H9 (cell line): ENCODE data around the gene XCR1. TPM values are rescaled to one million over a fixed set of nuclear protein-coding genes. Genes with fewer than 3 reads are reported as not detected.
A peak's percentile ranks its signal among the peaks of the same experiment; 100 is the strongest.

Experiments
- DNase-seq: peaks from one replicate; pipeline ENCODE4 v3.0.0-alpha.2; 2017
- H2AFZ ChIP-seq: one replicate; pipeline ENCODE4 v1.6.1; 2013; ENCODE audit warnings: mild to moderate bottlenecking, low read length, control low read depth, moderate library complexity
- H2AK5ac ChIP-seq: 2 replicates; pipeline ENCODE4 v1.6.1; 2013; ENCODE audit warnings: low read length, control low read depth, mixed read lengths; ENCODE audit not compliant: insufficient read length
- H2BK120ac ChIP-seq: one replicate; pipeline ENCODE4 v1.6.1; 2013; ENCODE audit warnings: low read depth, mild to moderate bottlenecking, low read length, control low read depth, inconsistent platforms; ENCODE audit not compliant: poor library complexity, severe bottlenecking
- H2BK12ac ChIP-seq: 2 replicates; pipeline ENCODE4 v1.6.1; 2013; ENCODE audit warnings: low read length, control low read depth, mixed read lengths, low read depth; ENCODE audit not compliant: insufficient read length
- H2BK15ac ChIP-seq: 2 replicates; pipeline ENCODE4 v1.6.1; 2013; ENCODE audit warnings: low read depth, low read length, control low read depth
- H2BK20ac ChIP-seq: one replicate; pipeline ENCODE4 v1.6.1; 2013; ENCODE audit warnings: low read depth, mild to moderate bottlenecking, low read length, control low read depth, inconsistent platforms; ENCODE audit not compliant: poor library complexity, severe bottlenecking
- H2BK5ac ChIP-seq: 2 replicates; pipeline ENCODE4 v1.6.1; 2013; ENCODE audit warnings: low read length, control low read depth, mixed read lengths; ENCODE audit not compliant: insufficient read length
- H3K14ac ChIP-seq: 2 replicates; pipeline ENCODE4 v1.6.1; 2013; ENCODE audit warnings: low read length, control low read depth; ENCODE audit not compliant: insufficient read depth
- H3K18ac ChIP-seq: 2 replicates; pipeline ENCODE4 v1.6.1; 2013; ENCODE audit warnings: low read depth, mild to moderate bottlenecking, mixed read lengths, low read length, control low read depth; ENCODE audit not compliant: insufficient read length
- H3K23ac ChIP-seq: 2 replicates; pipeline ENCODE4 v1.6.1; 2013; ENCODE audit warnings: low read length, control low read depth, mixed read lengths, low read depth; ENCODE audit not compliant: insufficient read length
- H3K23me2 ChIP-seq: 2 replicates; pipeline ENCODE4 v1.6.1; 2013; ENCODE audit warnings: low read depth, mild to moderate bottlenecking, mixed read lengths, low read length, control low read depth; ENCODE audit not compliant: insufficient read length, poor library complexity, severe bottlenecking
- H3K27ac ChIP-seq: 2 replicates; pipeline ENCODE4 v1.5.1; 2013; ENCODE audit warnings: low read length, control low read depth, mixed read lengths, low read depth; ENCODE audit not compliant: insufficient read length
- H3K27me3 ChIP-seq: 2 replicates; pipeline ENCODE4 v1.6.1; 2013; ENCODE audit warnings: low read length, control low read depth, inconsistent platforms; ENCODE audit not compliant: insufficient read depth
- H3K4ac ChIP-seq: 2 replicates; pipeline ENCODE4 v1.6.1; 2013; ENCODE audit warnings: low read depth, mild to moderate bottlenecking, control low read depth, inconsistent platforms, low read length, moderate library complexity
- H3K4me1 ChIP-seq: 2 replicates; pipeline ENCODE4 v1.6.1; 2013; ENCODE audit warnings: low read length, control low read depth, inconsistent platforms; ENCODE audit not compliant: insufficient read depth
- H3K4me2 ChIP-seq: 2 replicates; pipeline ENCODE4 v1.6.1; 2013; ENCODE audit warnings: low read length, control low read depth, mixed read lengths; ENCODE audit not compliant: insufficient read length, insufficient read depth
- H3K56ac ChIP-seq: 2 replicates; pipeline ENCODE4 v1.6.1; 2013; ENCODE audit warnings: low read depth, mild to moderate bottlenecking, mixed read lengths, low read length, control low read depth; ENCODE audit not compliant: insufficient read length
- H3K79me1 ChIP-seq: 2 replicates; pipeline ENCODE4 v1.6.1; 2013; ENCODE audit warnings: low read depth, mild to moderate bottlenecking, moderate library complexity, low read length, control low read depth, inconsistent platforms; ENCODE audit not compliant: insufficient read depth, poor library complexity, severe bottlenecking
- H3K79me2 ChIP-seq: 2 replicates; pipeline ENCODE4 v1.6.1; 2013; ENCODE audit warnings: low read length, control low read depth, inconsistent platforms; ENCODE audit not compliant: insufficient read depth
- H3K9ac ChIP-seq: 2 replicates; pipeline ENCODE4 v1.6.1; 2013; ENCODE audit warnings: low read length, control low read depth, mixed read lengths; ENCODE audit not compliant: insufficient read length; ENCODE audit errors: extremely low read depth
- H3K9me3 ChIP-seq: one replicate; pipeline ENCODE4 v1.6.1; 2013; ENCODE audit warnings: low read depth, low read length, inconsistent platforms; ENCODE audit not compliant: control insufficient read depth
- H3T11ph ChIP-seq: one replicate; pipeline ENCODE4 v1.6.1; 2013; ENCODE audit warnings: mild to moderate bottlenecking, low read length, control low read depth, inconsistent platforms
- H4K20me1 ChIP-seq: one replicate; pipeline ENCODE4 v1.6.1; 2013; ENCODE audit not compliant: control insufficient read depth, insufficient read length, insufficient read depth
- H4K5ac ChIP-seq: 2 replicates; pipeline ENCODE4 v1.6.1; 2013; ENCODE audit warnings: low read depth, mild to moderate bottlenecking, mixed read lengths, low read length, control low read depth; ENCODE audit not compliant: insufficient read length
- H4K8ac ChIP-seq: replicated peaks from 2 replicates; pipeline ENCODE4 v1.6.1; 2013; ENCODE audit warnings: low read length, control low read depth, mixed read lengths, low read depth; ENCODE audit not compliant: insufficient read length
- H4K91ac ChIP-seq: 2 replicates; pipeline ENCODE4 v1.6.1; 2013; ENCODE audit warnings: low read depth, mild to moderate bottlenecking, moderate library complexity, mixed read lengths, low read length, control low read depth; ENCODE audit not compliant: insufficient read length
- H3K27ac Mint-ChIP-seq, 3 experiments: 2 replicates in 2 of 3; 3 replicates in 1 of 3; pipeline ENCODE4 v1.8.0; 2020 to 2021; ENCODE audit warnings: mixed read lengths in 3 of 3, mild to moderate bottlenecking in 1 of 3, moderate library complexity in 1 of 3
- H3K27me3 Mint-ChIP-seq: 2 replicates; pipeline ENCODE4 v1.8.0; 2021; ENCODE audit warnings: low read depth, mild to moderate bottlenecking, moderate library complexity, mixed read lengths
- H3K36me3 Mint-ChIP-seq, 3 experiments: 2 replicates in 2 of 3; 3 replicates in 1 of 3; pipeline ENCODE4 v1.8.0; 2020 to 2021; ENCODE audit warnings: low read depth in 3 of 3, mixed read lengths in 3 of 3; ENCODE audit not compliant: insufficient read depth in 1 of 3
- H3K4me1 Mint-ChIP-seq, 2 experiments: 2 replicates each; pipeline ENCODE4 v1.8.0; 2020; ENCODE audit warnings: mixed read lengths in 2 of 2
- H3K4me3 Mint-ChIP-seq, 2 experiments: 2 replicates in 1 of 2; 3 replicates in 1 of 2; pipeline ENCODE4 v1.8.0; 2020 to 2021; ENCODE audit warnings: mild to moderate bottlenecking in 2 of 2, mixed read lengths in 2 of 2, moderate library complexity in 1 of 2
- H3K9me3 Mint-ChIP-seq, 2 experiments: 2 replicates in 1 of 2; 3 replicates in 1 of 2; pipeline ENCODE4 v1.8.0; 2020; ENCODE audit warnings: mild to moderate bottlenecking in 2 of 2, mixed read lengths in 2 of 2, moderate library complexity in 1 of 2
- WGBS: extraction: QIAGEN DNeasy Blood & Tissue Kit; methylation state at CpG from one replicate; pipeline ENCODE4 v1.1.7; 2013; ENCODE audit warnings: missing lambda C conversion rate, low lambda C conversion rate, mixed read lengths; ENCODE audit not compliant: insufficient read length; ENCODE audit errors: extremely low coverage; 5-methylcytosine and 5-hydroxymethylcytosine counted together
- total RNA-seq: library from RNA; stranded (reverse); gene quantifications from 2 replicates; pipeline ENCODE4 v1.2.1, GENCODE V29; 2021
- TF ChIP-seq, protein P1 (sequence below): fragments of 200-600 bp; sonication (generic); conservative IDR thresholded peaks from 3 replicates; pipeline ENCODE4 v1.8.0; 2021; ENCODE audit warnings: antibody characterized with exemption, mild to moderate bottlenecking

Gene XCR1
- total RNA-seq, 1 experiment from 2014 or later: not detected

- Mint-ChIP-seq H3K4me3 (no peak overlapping the region), H3K9me3 (no peaks in the 10 kb centered on the region), H3K27ac (peak overlapping the region in 2 of 3 experiments; percentile 41 to 61; a peak in 1 of 7 replicates), H3K36me3 (peaks cover 16 to 80% (median 74%) of the 10 kb centered on the region in 3 experiments; a peak in 6 of 7 replicates), H3K27me3 (peaks cover 1% of the 10 kb centered on the region; the same call in 1 of the 2 replicates), H3K4me1 (no peaks in the 10 kb centered on the region)
- Histone ChIP-seq H3T11ph (no peak overlapping the region), H4K91ac (no peak overlapping the region), H4K5ac (no peak overlapping the region), H2AFZ (no peak overlapping the region), H2BK12ac (no peak overlapping the region), H3K4me1 (no peaks in the 10 kb centered on the region), H3K9me3 (no peaks in the 10 kb centered on the region), H3K23me2 (no peaks in the 10 kb centered on the region), H2BK20ac (no peak overlapping the region), H3K18ac (no peak overlapping the region), H3K23ac (no peak overlapping the region), H2BK15ac (no peak overlapping the region), H3K14ac (no peak overlapping the region), H2BK120ac (no peak overlapping the region), H3K4ac (no peak overlapping the region), H2AK5ac (no peak overlapping the region), H3K9ac (no peak overlapping the region), H3K4me2 (no peak overlapping the region), H2BK5ac (no peak overlapping the region), H3K79me1 (no peaks in the 10 kb centered on the region), H4K20me1 (no peaks in the 10 kb centered on the region), H3K79me2 (no peaks in the 10 kb centered on the region), H4K8ac (no peak overlapping the region), H3K27ac (no peak overlapping the region), H3K56ac (no peak overlapping the region), H3K27me3 (no peaks in the 10 kb centered on the region)
- no CpG with 5 or more reads among the region's 2 CpGs for WGBS
- no peak for DNase-seq
- TF ChIP-seq, protein P1, sequence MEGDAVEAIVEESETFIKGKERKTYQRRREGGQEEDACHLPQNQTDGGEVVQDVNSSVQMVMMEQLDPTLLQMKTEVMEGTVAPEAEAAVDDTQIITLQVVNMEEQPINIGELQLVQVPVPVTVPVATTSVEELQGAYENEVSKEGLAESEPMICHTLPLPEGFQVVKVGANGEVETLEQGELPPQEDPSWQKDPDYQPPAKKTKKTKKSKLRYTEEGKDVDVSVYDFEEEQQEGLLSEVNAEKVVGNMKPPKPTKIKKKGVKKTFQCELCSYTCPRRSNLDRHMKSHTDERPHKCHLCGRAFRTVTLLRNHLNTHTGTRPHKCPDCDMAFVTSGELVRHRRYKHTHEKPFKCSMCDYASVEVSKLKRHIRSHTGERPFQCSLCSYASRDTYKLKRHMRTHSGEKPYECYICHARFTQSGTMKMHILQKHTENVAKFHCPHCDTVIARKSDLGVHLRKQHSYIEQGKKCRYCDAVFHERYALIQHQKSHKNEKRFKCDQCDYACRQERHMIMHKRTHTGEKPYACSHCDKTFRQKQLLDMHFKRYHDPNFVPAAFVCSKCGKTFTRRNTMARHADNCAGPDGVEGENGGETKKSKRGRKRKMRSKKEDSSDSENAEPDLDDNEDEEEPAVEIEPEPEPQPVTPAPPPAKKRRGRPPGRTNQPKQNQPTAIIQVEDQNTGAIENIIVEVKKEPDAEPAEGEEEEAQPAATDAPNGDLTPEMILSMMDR: no peak
Observed at GRCh38 chr3:45968706-45969105, 58.6 kb downstream of the XCR1 start.
